Measurements from ENCODE around the gene TMEM248. TPM values are rescaled to one million over a fixed set of nuclear protein-coding genes. Genes with fewer than 3 reads are reported as not detected.

TMEM248 gene
- total and polyA plus RNA-seq, 10 of the 15 experiments (the other 5 are each of a cell fraction or from before 2014, with no cell fraction given): 6.3 to 93.5 (median 64.9) TPM

DNA sequence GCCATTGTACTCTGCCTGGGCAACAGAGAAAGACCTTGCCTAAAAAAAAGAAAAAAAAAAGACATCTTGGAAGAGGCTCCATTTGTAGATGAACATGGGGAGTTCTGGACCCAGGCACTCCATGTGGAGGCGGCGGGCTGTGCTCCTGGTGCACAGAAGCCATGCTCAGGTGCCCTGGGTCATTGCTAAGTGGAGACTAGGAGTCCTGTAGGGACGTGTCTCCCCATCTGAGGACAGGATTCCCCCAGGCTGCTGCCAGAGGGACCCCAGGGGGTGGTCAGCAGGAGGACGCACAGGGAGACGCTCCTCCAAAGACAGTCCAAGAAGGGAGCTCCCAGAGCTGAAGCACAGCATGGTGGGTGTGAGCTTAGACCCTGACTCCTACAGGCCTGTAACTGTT lies 40.1 kb downstream of the TMEM248 start:
- Histone ChIP-seq H3K27me3 (replicated peaks in 1 of 2; ENCODE audit: control insufficient read depth in 2 of 2, insufficient read depth in 2 of 2, low read length in 1 of 2) (no peaks in the 10 kb centered on the region), H3K4me3 (no peak overlapping the region), H4K20me1 (ENCODE audit: control insufficient read depth, insufficient read depth) (no peaks in the 10 kb centered on the region), H3K79me2 (ENCODE audit: control insufficient read depth, insufficient read depth, low read length) (no peaks in the 10 kb centered on the region), H3K9me3 (replicated peaks; ENCODE audit: control insufficient read depth, insufficient read depth, low read length) (no peaks in the 10 kb centered on the region), H3K27ac (ENCODE audit: control insufficient read depth, insufficient read depth) (no peak overlapping the region), H3K4me1 (ENCODE audit: control insufficient read depth, insufficient read depth, low read length) (no peaks in the 10 kb centered on the region), H3K36me3 (ENCODE audit: control insufficient read depth in 2 of 2, insufficient read depth in 2 of 2, low read length in 1 of 2) (peaks cover 6 to 17% of the 10 kb centered on the region in 2 experiments; a peak in 3 of 4 replicates), H2AFZ (ENCODE audit: control insufficient read depth, low read depth, low read length) (no peak overlapping the region), H3K9ac (ENCODE audit: control insufficient read depth, insufficient read depth, low read length) (no peak overlapping the region), H3K4me2 (ENCODE audit: control insufficient read depth, insufficient read depth) (no peak overlapping the region)
- ChIA-PET CTCF (interaction anchor here (0.6 kb wide), 1 partner anchor 38 kb away, joined by 3 read pairs; no protein-coding TSS in a partner anchor), SMC1A (ENCODE audit: uncharacterized antibody, unreplicated experiment) (no interaction called here), POLR2A (no interaction called here), RAD21 (ENCODE audit: unreplicated experiment) (no interaction called here)
- in situ Hi-C loops (cut with MboI): no loop called here
- no peak for FAIRE-seq
- no peak for DNase-seq (ENCODE audit: low read depth, low spot score)
- WGBS (ENCODE audit: insufficient coverage, insufficient replicate concordance, low lambda C conversion rate, missing lambda C conversion rate): 99% methylated on average over 5 of the region's 5 CpGs
- BruUV-seq (replicated peaks): no TSS peak
- intact Hi-C loops (cut with micrococcal nuclease; ENCODE audit: unreplicated experiment): no loop called here
- TF ChIP-seq, protein P1, sequence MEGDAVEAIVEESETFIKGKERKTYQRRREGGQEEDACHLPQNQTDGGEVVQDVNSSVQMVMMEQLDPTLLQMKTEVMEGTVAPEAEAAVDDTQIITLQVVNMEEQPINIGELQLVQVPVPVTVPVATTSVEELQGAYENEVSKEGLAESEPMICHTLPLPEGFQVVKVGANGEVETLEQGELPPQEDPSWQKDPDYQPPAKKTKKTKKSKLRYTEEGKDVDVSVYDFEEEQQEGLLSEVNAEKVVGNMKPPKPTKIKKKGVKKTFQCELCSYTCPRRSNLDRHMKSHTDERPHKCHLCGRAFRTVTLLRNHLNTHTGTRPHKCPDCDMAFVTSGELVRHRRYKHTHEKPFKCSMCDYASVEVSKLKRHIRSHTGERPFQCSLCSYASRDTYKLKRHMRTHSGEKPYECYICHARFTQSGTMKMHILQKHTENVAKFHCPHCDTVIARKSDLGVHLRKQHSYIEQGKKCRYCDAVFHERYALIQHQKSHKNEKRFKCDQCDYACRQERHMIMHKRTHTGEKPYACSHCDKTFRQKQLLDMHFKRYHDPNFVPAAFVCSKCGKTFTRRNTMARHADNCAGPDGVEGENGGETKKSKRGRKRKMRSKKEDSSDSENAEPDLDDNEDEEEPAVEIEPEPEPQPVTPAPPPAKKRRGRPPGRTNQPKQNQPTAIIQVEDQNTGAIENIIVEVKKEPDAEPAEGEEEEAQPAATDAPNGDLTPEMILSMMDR (IDR thresholded peaks at IDR 0.05 in 2 of 3, conservative IDR thresholded peaks at IDR 0.05 in 1 of 3; ENCODE audit: control insufficient read depth in 2 of 3, extremely low read depth in 1 of 3, insufficient read depth in 1 of 3, low read depth in 3 of 3, low read length in 3 of 3): no peak
- TF ChIP-seq POLR2A (IDR thresholded peaks at IDR 0.05; ENCODE audit: low read depth, low read length): peak; percentile 35; the same call in 1 of the 2 replicates
- no peak; the same call in 2 of the 3 replicates for ATAC-seq

- no peak overlapping the region for H3K4me3 ChIP-seq
- no peaks in the 10 kb centered on the region for H3K9me3 ChIP-seq (replicated peaks; ENCODE audit: control insufficient read depth, insufficient read depth, low read length)
- BruUV-seq (replicated peaks): no TSS peak
- H3K27ac ChIP-seq (ENCODE audit: control insufficient read depth, insufficient read depth): no peak overlapping the region
- no peaks in the 10 kb centered on the region for H3K27me3 ChIP-seq (replicated peaks in 1 of 2; ENCODE audit: control insufficient read depth in 2 of 2, insufficient read depth in 2 of 2, low read length in 1 of 2)
- TF ChIP-seq, protein P2, sequence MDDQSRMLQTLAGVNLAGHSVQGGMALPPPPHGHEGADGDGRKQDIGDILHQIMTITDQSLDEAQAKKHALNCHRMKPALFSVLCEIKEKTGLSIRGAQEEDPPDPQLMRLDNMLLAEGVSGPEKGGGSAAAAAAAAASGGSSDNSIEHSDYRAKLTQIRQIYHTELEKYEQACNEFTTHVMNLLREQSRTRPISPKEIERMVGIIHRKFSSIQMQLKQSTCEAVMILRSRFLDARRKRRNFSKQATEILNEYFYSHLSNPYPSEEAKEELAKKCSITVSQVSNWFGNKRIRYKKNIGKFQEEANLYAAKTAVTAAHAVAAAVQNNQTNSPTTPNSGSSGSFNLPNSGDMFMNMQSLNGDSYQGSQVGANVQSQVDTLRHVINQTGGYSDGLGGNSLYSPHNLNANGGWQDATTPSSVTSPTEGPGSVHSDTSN (IDR thresholded peaks at IDR 0.05; ENCODE audit: insufficient replicate concordance, low read depth, low read length): no peak
- TF ChIP-seq ZBTB4 (CRISPR knock-in tag; IDR thresholded peaks at IDR 0.05) (no peak), LARP7 (IDR thresholded peaks at IDR 0.05) (no peak), CBFB (IDR thresholded peaks at IDR 0.05; ENCODE audit: low read depth) (no peak), CBX3 (IDR thresholded peaks at IDR 0.05; ENCODE audit: borderline replicate concordance, low read depth) (no peak), ZNF384 (IDR thresholded peaks at IDR 0.05; ENCODE audit: borderline replicate concordance, low read depth, low read length) (no peak), SMC3 (IDR thresholded peaks at IDR 0.05; ENCODE audit: borderline replicate concordance, low read length) (no peak), GATAD2B (conservative IDR thresholded peaks at IDR 0.05; ENCODE audit: low read depth) (no peak), POLR2AphosphoS5 (IDR thresholded peaks at IDR 0.05; ENCODE audit: low read length) (no peak)
- no peaks in the 10 kb centered on the region for H3K4me1 ChIP-seq (ENCODE audit: control insufficient read depth, insufficient read depth, low read length)
- ChIA-PET RAD21 (ENCODE audit: unreplicated experiment) (no interaction called here), SMC1A (ENCODE audit: uncharacterized antibody, unreplicated experiment) (no interaction called here), CTCF (interaction anchor here (0.8 kb wide), 1 partner anchor 13 kb away, joined by 3 read pairs; no protein-coding TSS in a partner anchor), POLR2A (no interaction called here)
- no peaks in the 10 kb centered on the region for H4K20me1 ChIP-seq (ENCODE audit: control insufficient read depth, insufficient read depth)
- no peak overlapping the region for H2AFZ ChIP-seq (ENCODE audit: control insufficient read depth, low read depth, low read length)
- peaks cover 0 to 5% of the 10 kb centered on the region in 2 experiments; a peak in 1 of 4 replicates for H3K36me3 ChIP-seq (ENCODE audit: control insufficient read depth in 2 of 2, insufficient read depth in 2 of 2, low read length in 1 of 2)
- H3K9ac ChIP-seq (ENCODE audit: control insufficient read depth, insufficient read depth, low read length): no peak overlapping the region
- ATAC-seq (no peak), DNase-seq (ENCODE audit: low read depth, low spot score) (no peak), FAIRE-seq (no peak)
- in situ Hi-C loops (cut with MboI): no loop called here
- intact Hi-C loops (cut with micrococcal nuclease; ENCODE audit: unreplicated experiment): no loop called here
- H3K79me2 ChIP-seq (ENCODE audit: control insufficient read depth, insufficient read depth, low read length): no peaks in the 10 kb centered on the region
- H3K4me2 ChIP-seq (ENCODE audit: control insufficient read depth, insufficient read depth): no peak overlapping the region
- WGBS (ENCODE audit: insufficient coverage, insufficient replicate concordance, low lambda C conversion rate, missing lambda C conversion rate): 92% methylated on average over 4 of the region's 4 CpGs
Observed at GRCh38 chr7:66964411-66964810, 43.4 kb downstream of the TMEM248 start.

Data from GM12878 (cell line).